HG02970 (cell line): ENCODE data around the gene SFT2D3.

ENCODE experiments used
- ATAC-seq: cut with Tn5 transposase; IDR thresholded peaks from one replicate; pipeline ENCODE4 v1.9.1; 2021; ENCODE audit warnings: mild to moderate bottlenecking, moderate library complexity, moderate number of reproducible peaks; ENCODE audit not compliant: unreplicated experiment, low FRiP score

The SFT2D3 gene

GRCh38 chr2:127681288-127681804 is 20.0 kb upstream of the SFT2D3 start:
- ATAC-seq = no peak

GRCh38 chr2:127681976-127682857 is 19.1 kb upstream of the SFT2D3 start:
- no peak for ATAC-seq

- no peak for ATAC-seq
These were observed 18.2 kb upstream of the SFT2D3 start for GRCh38 chr2:127683056-127683455.

GRCh38 chr2:127683757-127684156 is 17.5 kb upstream of the SFT2D3 start:
- ATAC-seq = no peak

GRCh38 chr2:127685410-127686080 is 15.8 kb upstream of the SFT2D3 start:
- no peak for ATAC-seq

GRCh38 chr2:127688405-127688804 is 12.9 kb upstream of the SFT2D3 start:
- no peak for ATAC-seq

GRCh38 chr2:127690696-127691095 is 10.6 kb upstream of the SFT2D3 start:
- ATAC-seq = no peak

GRCh38 chr2:127694986-127695385 is 6.3 kb upstream of the SFT2D3 start:
- ATAC-seq = no peak

- no peak for ATAC-seq
These were observed 5.5 kb upstream of the SFT2D3 start for GRCh38 chr2:127695491-127696472.

- ATAC-seq = no peak
These were observed 3.7 kb upstream of the SFT2D3 start for GRCh38 chr2:127697482-127698180.

GRCh38 chr2:127698553-127699355 is 2.5 kb upstream of the SFT2D3 start:
- ATAC-seq = no peak

- peak; percentile 43 for ATAC-seq
These were observed 637 bp upstream of the SFT2D3 start for GRCh38 chr2:127700527-127701192.

GRCh38 chr2:127701651-127702394 is 526 bp downstream of the SFT2D3 start:
- ATAC-seq = peak; percentile 44

- ATAC-seq = no peak
These were observed 1.2 kb downstream of the SFT2D3 start for GRCh38 chr2:127702395-127703009.

- ATAC-seq = no peak
These were observed 2.0 kb downstream of the SFT2D3 start for GRCh38 chr2:127703282-127703681.

- no peak for ATAC-seq
These were observed 3.5 kb downstream of the SFT2D3 start for GRCh38 chr2:127704641-127705390.
